AG09319 (cell line): Measurements from ENCODE around the gene PRG2.
"Not testable (repeated sequence)": the region's sequence is repeated elsewhere in the genome, so short reads cannot be mapped to it uniquely, and the experiment has no call there.

Experiments used
- DNase-seq: peaks from one replicate; pipeline ENCODE4 v3.0.0-alpha.2; 2010; ENCODE audit warnings: low read depth; ENCODE audit errors: extremely low read depth
- TF ChIP-seq, protein P1 (sequence below): IDR thresholded peaks from 2 replicates; pipeline ENCODE4 v1.5.1; 2011; ENCODE audit warnings: low read depth, mild to moderate bottlenecking, inconsistent platforms, low read length, moderate library complexity

The PRG2 gene

GRCh38 chr11:57342702-57343101, 47.7 kb downstream of the PRG2 start:
- DNase-seq: no peak
- TF ChIP-seq, protein P1, sequence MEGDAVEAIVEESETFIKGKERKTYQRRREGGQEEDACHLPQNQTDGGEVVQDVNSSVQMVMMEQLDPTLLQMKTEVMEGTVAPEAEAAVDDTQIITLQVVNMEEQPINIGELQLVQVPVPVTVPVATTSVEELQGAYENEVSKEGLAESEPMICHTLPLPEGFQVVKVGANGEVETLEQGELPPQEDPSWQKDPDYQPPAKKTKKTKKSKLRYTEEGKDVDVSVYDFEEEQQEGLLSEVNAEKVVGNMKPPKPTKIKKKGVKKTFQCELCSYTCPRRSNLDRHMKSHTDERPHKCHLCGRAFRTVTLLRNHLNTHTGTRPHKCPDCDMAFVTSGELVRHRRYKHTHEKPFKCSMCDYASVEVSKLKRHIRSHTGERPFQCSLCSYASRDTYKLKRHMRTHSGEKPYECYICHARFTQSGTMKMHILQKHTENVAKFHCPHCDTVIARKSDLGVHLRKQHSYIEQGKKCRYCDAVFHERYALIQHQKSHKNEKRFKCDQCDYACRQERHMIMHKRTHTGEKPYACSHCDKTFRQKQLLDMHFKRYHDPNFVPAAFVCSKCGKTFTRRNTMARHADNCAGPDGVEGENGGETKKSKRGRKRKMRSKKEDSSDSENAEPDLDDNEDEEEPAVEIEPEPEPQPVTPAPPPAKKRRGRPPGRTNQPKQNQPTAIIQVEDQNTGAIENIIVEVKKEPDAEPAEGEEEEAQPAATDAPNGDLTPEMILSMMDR: no peak

DNA sequence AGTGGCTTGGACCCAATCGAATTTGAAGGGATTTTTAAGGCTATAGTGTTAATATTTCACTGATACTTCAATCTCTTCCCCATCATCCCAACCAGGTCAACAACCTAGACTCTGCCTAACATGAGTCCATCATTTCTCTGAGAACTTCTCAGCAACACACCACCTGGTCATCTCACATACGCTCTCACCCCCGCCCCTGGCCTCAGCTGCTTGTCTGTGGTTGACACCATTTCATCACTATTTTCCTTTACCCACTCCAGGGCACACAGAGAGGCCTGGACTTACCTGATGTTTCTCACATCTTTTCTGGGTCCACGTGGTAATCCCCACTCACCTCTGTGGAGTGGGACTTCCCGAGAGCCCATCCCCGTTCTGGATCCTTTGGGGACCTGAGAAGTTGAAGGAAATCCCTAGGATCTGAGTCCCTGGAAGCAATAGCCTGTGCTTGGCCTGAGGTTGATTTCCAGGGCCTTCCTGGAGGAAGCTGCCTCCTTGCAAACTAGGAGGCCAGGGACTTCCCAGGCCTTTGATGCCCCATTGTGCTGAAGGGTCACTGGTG, 49.1 kb downstream of the PRG2 start:
- TF ChIP-seq, protein P1: no peak

DNA sequence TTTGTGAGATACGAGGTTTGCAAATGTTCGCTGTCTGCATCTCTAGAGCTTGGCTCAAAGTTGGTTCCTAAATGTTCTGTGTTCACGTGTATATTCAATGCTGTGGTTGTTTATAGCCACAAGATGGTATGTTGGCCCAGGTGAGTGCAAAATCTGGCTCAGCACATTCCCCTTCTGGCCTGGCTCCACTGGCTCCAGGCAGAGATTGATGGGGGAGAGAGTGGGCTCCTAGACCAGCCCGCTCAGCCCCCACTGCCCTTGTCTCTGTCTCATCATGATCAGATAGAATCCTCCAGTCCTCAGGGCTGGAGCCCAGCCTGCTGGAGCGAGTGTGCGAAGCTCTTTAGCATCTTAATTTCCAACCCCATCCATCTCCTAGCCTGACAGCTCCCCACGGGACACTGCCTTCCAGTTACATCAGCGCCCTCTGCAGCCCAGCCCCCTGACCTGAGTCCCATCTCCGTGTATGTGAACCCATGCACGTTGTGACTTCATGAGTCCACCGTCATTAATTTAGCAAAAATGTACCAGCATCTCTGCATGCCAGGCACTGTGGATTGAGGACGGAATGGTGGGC, 50.3 kb downstream of the PRG2 start:
- no peak for DNase-seq
- TF ChIP-seq, protein P1: peak; percentile 18

More for the DNA sequence above, 49.1 kb downstream of the PRG2 start:
- DNase-seq: no peak

DNA sequence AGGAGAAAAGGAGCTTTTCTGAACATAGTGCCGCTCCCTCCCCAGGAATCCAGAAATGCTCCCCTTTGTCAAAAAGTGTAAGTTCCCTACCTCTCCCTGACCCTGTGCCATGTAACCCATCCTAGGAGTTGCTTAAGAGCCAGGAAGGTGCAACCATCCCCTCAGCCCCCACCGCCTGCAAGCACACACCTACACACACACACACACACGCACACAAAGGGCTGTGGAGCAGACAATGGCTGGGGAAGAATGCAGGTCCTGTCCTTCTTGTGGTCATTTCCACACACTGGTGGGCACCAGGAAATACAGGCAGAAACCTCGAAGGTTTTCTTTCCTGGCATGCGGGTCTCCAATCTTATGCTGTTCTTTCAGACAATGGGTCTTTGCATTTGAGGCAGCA, 51.1 kb downstream of the PRG2 start:
- TF ChIP-seq, protein P1: no peak
- DNase-seq: no peak

DNA sequence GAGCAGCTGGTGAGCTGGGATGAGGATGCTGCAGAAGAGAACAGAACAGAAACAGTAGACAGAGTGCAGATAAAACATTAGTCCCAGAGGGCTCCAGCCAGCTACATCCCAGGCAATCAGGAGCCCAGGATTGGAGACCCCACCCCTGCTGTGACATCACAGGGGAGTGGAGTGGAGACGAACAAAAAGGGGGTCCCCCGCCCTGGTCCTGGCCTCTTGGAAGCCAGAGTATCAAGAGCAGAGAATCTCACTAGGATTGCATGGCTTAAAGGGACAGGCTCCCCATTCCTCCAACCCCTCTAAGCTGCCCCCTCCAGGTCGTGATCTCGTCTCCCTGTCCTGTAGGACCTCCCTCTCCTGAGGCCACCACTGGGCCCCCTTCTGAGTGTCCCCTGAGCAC, 52.3 kb downstream of the PRG2 start, which contains the start of gene P2RX3:
Gene P2RX3 (plus strand): TSS at position 211 of the 400 bp plus-strand sequence. CDS start 199 bp downstream, outside the sequence.
- no peak for DNase-seq
- TF ChIP-seq, protein P1: no peak

DNA sequence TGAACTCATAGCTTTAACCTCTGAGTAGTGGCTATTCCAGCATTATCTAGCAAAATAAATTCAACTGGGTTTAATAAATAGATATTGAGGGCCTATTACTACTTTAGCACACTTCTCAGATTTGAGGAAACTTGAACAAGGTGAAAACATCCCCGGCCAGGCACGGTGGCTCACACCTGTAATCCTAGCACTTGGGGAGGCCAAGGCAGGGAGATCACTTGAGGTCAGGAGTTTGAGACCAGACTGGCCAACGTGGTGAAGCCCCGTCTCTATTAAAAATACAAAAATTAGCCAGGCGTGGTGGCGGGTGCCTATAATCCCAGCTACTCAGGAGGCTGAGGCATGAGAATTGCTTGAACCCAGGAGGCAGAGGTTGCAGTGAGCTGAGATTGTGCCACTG, 53.6 kb downstream of the PRG2 start:
- DNase-seq: not testable (repeated sequence)
